Stimulated activated CD4-positive, alpha-beta T cell treated with anti-CD3 and anti-CD28 coated beads, TNF-alpha, amount 100 ng/mL, for 4 hours (primary cell): ENCODE results near the gene EBP.
A peak's percentile ranks its signal among the peaks of the same experiment; 100 is the strongest.

Source experiments
- DNase-seq, 3 experiments: peaks; one replicate each; pipeline ENCODE4 v3.0.0-alpha.2; 2020; ENCODE audit warnings: low read depth in 3 of 3

The EBP gene

GRCh38 chrX:48521353-48522243, at the start of gene EBP:
Gene EBP (plus strand): TSS chrX:48521808. CDS start chrX:48523772, 1,964 bp downstream.
- peak; percentile 84 to 92 (median 85) for DNase-seq

- no peak for DNase-seq
These were observed 49.4 kb upstream of the EBP start for GRCh38 chrX:48472225-48472624.

- DNase-seq = no peak
These were observed 48.5 kb upstream of the EBP start for GRCh38 chrX:48472851-48473703.

- no peak for DNase-seq
These were observed 48.0 kb upstream of the EBP start for GRCh38 chrX:48473704-48473990.

- no peak for DNase-seq
These were observed 47.5 kb upstream of the EBP start for GRCh38 chrX:48474127-48474526.

GRCh38 chrX:48474581-48474980, 47.0 kb upstream of the EBP start:
- DNase-seq = no peak

- no peak for DNase-seq
These were observed 46.3 kb upstream of the EBP start for GRCh38 chrX:48475296-48475695.

- DNase-seq = peak; percentile 58 to 81 (median 79)
These were observed 45.6 kb upstream of the EBP start, which contains the start of gene FTSJ1 for GRCh38 chrX:48475774-48476577. Gene FTSJ1 (plus strand): TSS chrX:48476199. CDS start chrX:48478048, 1,849 bp downstream.

GRCh38 chrX:48476919-48477318, 44.7 kb upstream of the EBP start:
- no peak for DNase-seq

GRCh38 chrX:48477960-48478755, 43.5 kb upstream of the EBP start:
- no peak for DNase-seq

- DNase-seq = no peak
These were observed 42.8 kb upstream of the EBP start for GRCh38 chrX:48478806-48479205.

- DNase-seq = no peak
These were observed 41.5 kb upstream of the EBP start for GRCh38 chrX:48480142-48480541.

- no peak for DNase-seq
These were observed 41.0 kb upstream of the EBP start for GRCh38 chrX:48480583-48480982.

GRCh38 chrX:48482526-48482925, 39.1 kb upstream of the EBP start:
- DNase-seq = no peak

GRCh38 chrX:48487362-48487798, 34.2 kb upstream of the EBP start:
- DNase-seq = no peak

GRCh38 chrX:48488034-48488433, 33.6 kb upstream of the EBP start:
- no peak for DNase-seq

GRCh38 chrX:48489296-48489695, 32.3 kb upstream of the EBP start:
- DNase-seq = no peak

GRCh38 chrX:48489892-48490291, 31.7 kb upstream of the EBP start:
- no peak for DNase-seq

- no peak for DNase-seq
These were observed 30.9 kb upstream of the EBP start for GRCh38 chrX:48490661-48491060.

GRCh38 chrX:48491809-48492208, 29.8 kb upstream of the EBP start:
- DNase-seq = no peak

GRCh38 chrX:48492293-48492910, 29.2 kb upstream of the EBP start:
- no peak for DNase-seq
